GM12878 (cell line): ENCODE data around the gene TNKS2. TPM values are rescaled to one million over a fixed set of nuclear protein-coding genes. Genes with fewer than 3 reads are reported as not detected.

Experiments used
- ATAC-seq: fragments of 200-7000 bp; cut with Tn5 transposase; 3 replicates; pipeline ENCODE4 v1.9.1; 2020; ENCODE audit warnings: mild to moderate bottlenecking, moderate library complexity
- BruUV-seq: library from RNA; stranded (reverse); fragments of 400-500 nt; replicated peaks from 2 replicates; lab custom pipeline; 2021; lab: Mats Ljungman, UMichigan
- CTCF ChIA-PET: fragments of 300-600 bp; sonication (Branson Sonifier 250); formaldehyde crosslinking; extraction: SDS; loops from one replicate; lab custom pipeline; 2021; ENCODE audit warnings: inconsistent platforms; lab: Yijun Ruan, JAX
- POLR2A ChIA-PET: fragments of 350-600 bp; formaldehyde crosslinking; extraction: SDS; loops from one replicate; lab custom pipeline; 2021; ENCODE audit warnings: inconsistent platforms; lab: Charles Lee
- RAD21 ChIA-PET: fragments of 300-600 bp; sonication (Branson Sonifier 250); formaldehyde crosslinking; loops from one replicate; lab custom pipeline; 2023; ENCODE audit warnings: antibody characterized with exemption; ENCODE audit not compliant: unreplicated experiment; lab: Charles Lee
- SMC1A ChIA-PET: fragments of 300-600 bp; sonication (Branson Sonifier 250); formaldehyde crosslinking; loops from one replicate; lab custom pipeline; 2023; ENCODE audit not compliant: unreplicated experiment, uncharacterized antibody; lab: Charles Lee
- DNase-seq: peaks from one replicate; pipeline ENCODE4 v3.0.0-alpha.2; 2011; ENCODE audit warnings: low read depth, low spot score
- FAIRE-seq: peaks from 3 replicates; lab custom pipeline; 2011; peaks lifted over from hg19 to GRCh38; lab: Jason Lieb, UNC
- H2AFZ ChIP-seq: 2 replicates; pipeline ENCODE4 v1.6.0; 2011; ENCODE audit warnings: low read depth, low read length, control low read depth; ENCODE audit not compliant: control insufficient read depth
- H3K27ac ChIP-seq: 2 replicates; pipeline ENCODE4 v1.5.1; 2011; ENCODE audit warnings: control low read depth; ENCODE audit not compliant: control insufficient read depth, insufficient read depth
- H3K27me3 ChIP-seq, 2 experiments: replicated peaks in 1 of 2; 2 replicates each; pipeline versions ENCODE4 v1.6.0 to v1.6.1; 2011; ENCODE audit warnings: low read length in 1 of 2; ENCODE audit not compliant: control insufficient read depth in 2 of 2, insufficient read depth in 2 of 2
- H3K36me3 ChIP-seq, 2 experiments: 2 replicates each; pipeline ENCODE4 v1.5.1; 2011; ENCODE audit warnings: low read length in 1 of 2; ENCODE audit not compliant: control insufficient read depth in 2 of 2, insufficient read depth in 2 of 2
- H3K4me1 ChIP-seq: 2 replicates; pipeline ENCODE4 v1.6.1; 2011; ENCODE audit warnings: mild to moderate bottlenecking, low read length, moderate library complexity, mixed read lengths; ENCODE audit not compliant: control insufficient read depth, insufficient read depth
- H3K4me2 ChIP-seq: 2 replicates; pipeline ENCODE4 v1.6.0; 2011; ENCODE audit warnings: control low read depth; ENCODE audit not compliant: control insufficient read depth, insufficient read depth
- H3K4me3 ChIP-seq: fragments of 200-600 bp; sonication (generic); 2 replicates; pipeline ENCODE4 v1.5.1; 2016
- H3K79me2 ChIP-seq: 2 replicates; pipeline ENCODE4 v1.6.0; 2011; ENCODE audit warnings: low read length; ENCODE audit not compliant: control insufficient read depth, insufficient read depth
- H3K9ac ChIP-seq: 2 replicates; pipeline ENCODE4 v1.8.0; 2011; ENCODE audit warnings: low read length, control low read depth, mixed read lengths; ENCODE audit not compliant: control insufficient read depth, insufficient read depth
- H3K9me3 ChIP-seq: replicated peaks from 3 replicates; pipeline ENCODE4 v1.5.1; 2011; ENCODE audit warnings: mild to moderate bottlenecking, low read length; ENCODE audit not compliant: control insufficient read depth, insufficient read depth
- H4K20me1 ChIP-seq: 2 replicates; pipeline ENCODE4 v1.6.0; 2011; ENCODE audit not compliant: control insufficient read depth, insufficient read depth
- EGR1 ChIP-seq, 2 experiments: IDR thresholded peaks; 1 replicate in 1 of 2; 2 replicates in 1 of 2; pipeline ENCODE4 v1.6.1; 2011 to 2012; ENCODE audit warnings: low read depth in 2 of 2, low read length in 2 of 2, borderline replicate concordance in 1 of 2, mild to moderate bottlenecking in 1 of 2, moderate library complexity in 1 of 2
- GATAD2B ChIP-seq: fragments of 450-650 bp; conservative IDR thresholded peaks from 2 replicates; pipeline ENCODE4 v1.6.1; 2017; ENCODE audit warnings: low read depth, mild to moderate bottlenecking, moderate library complexity
- NFXL1 ChIP-seq: fragments of 450-650 bp; IDR thresholded peaks from 2 replicates; pipeline ENCODE4 v1.6.1; 2017; ENCODE audit warnings: antibody characterized with exemption, mild to moderate bottlenecking, borderline replicate concordance
- PML ChIP-seq: IDR thresholded peaks from 2 replicates; pipeline ENCODE4 v1.6.1; 2012; ENCODE audit warnings: low read length, inconsistent platforms
- SIX5 ChIP-seq: IDR thresholded peaks from 2 replicates; pipeline ENCODE4 v1.6.1; 2011; ENCODE audit warnings: mild to moderate bottlenecking, low read depth, low read length, moderate library complexity; ENCODE audit not compliant: severe bottlenecking
- TAF1 ChIP-seq: IDR thresholded peaks from 2 replicates; pipeline ENCODE4 v1.6.1; 2011; ENCODE audit warnings: mild to moderate bottlenecking, low read depth, low read length, borderline replicate concordance
- ZNF207 ChIP-seq: fragments of 450-650 bp; IDR thresholded peaks from 2 replicates; pipeline ENCODE4 v1.6.1; 2014; ENCODE audit warnings: antibody characterized with exemption, mild to moderate bottlenecking, borderline replicate concordance
- ZNF687 ChIP-seq: fragments of 450-650 bp; IDR thresholded peaks from 2 replicates; pipeline ENCODE4 v1.6.1; 2017; ENCODE audit warnings: mild to moderate bottlenecking, moderate library complexity
- WGBS: methylation state at CpG from one replicate; pipeline ENCODE4 v1.1.6; 2016; ENCODE audit warnings: low lambda C conversion rate; ENCODE audit not compliant: insufficient replicate concordance, insufficient coverage; ENCODE audit errors: missing lambda C conversion rate; 5-methylcytosine and 5-hydroxymethylcytosine counted together
- in situ Hi-C: fragments of 300-500 bp; cut with MboI; formaldehyde crosslinking; loops from 9 replicates; pipeline ENCODE4 v1.14.3; 2018; ENCODE audit warnings: mixed read lengths
- intact Hi-C: fragments of 100-400 bp; cut with micrococcal nuclease; formaldehyde crosslinking; loops from one replicate; pipeline ENCODE4 v1.14.2; 2022; ENCODE audit not compliant: unreplicated experiment
- polyA plus RNA-seq, 11 experiments: library from polyadenylated mRNA; depleted of rRNA in 4 of 11; unstranded in 6 of 11; stranded (reverse) in 5 of 11; fragments of >200 nt; fragmentation: Nextera tagmentation in 4 of 11; fragmentation: Illumina TruSeq in 1 of 11; extraction: Ambion mirVana in 4 of 11; extraction: Trizol in 1 of 11; gene quantifications; 1 replicate in 1 of 11; 2 replicates in 10 of 11; pipeline versions ENCODE4 v1.2.1 to v1.2.3, GENCODE V29; 2011 to 2016; ENCODE audit warnings: inconsistent platforms in 2 of 11, missing spikeins in 2 of 11, low read depth in 1 of 11
- total RNA-seq, 4 experiments: library from RNA; depleted of rRNA in 3 of 4; stranded (reverse); fragments of >200 nt in 3 of 4; fragmentation: Illumina TruSeq in 1 of 4; extraction: Trizol in 1 of 4; gene quantifications; 2 replicates each; pipeline versions ENCODE4 v1.2.1 to v1.2.3, GENCODE V29; 2013 to 2021
- TF ChIP-seq, protein P1 (sequence below): fragments of 450-650 bp; IDR thresholded peaks from 2 replicates; pipeline ENCODE4 v1.6.1; 2014; ENCODE audit warnings: mild to moderate bottlenecking
- TF ChIP-seq, protein P2 (sequence below): fragments of 450-650 bp; formaldehyde crosslinking; IDR thresholded peaks from 2 replicates; pipeline ENCODE4 v1.4.0; 2022; ENCODE audit warnings: mild to moderate bottlenecking, moderate library complexity

The TNKS2 gene
- total and polyA plus RNA-seq, 10 of the 15 experiments (the other 5 are each of a cell fraction or from before 2014, with no cell fraction given): 2.9 to 24.2 (median 6.9) TPM

GRCh38 chr10:91908337-91909116 lies 110.3 kb downstream of the TNKS2 start:
- Histone ChIP-seq H3K9ac (peak overlapping the region; percentile 50; the same call in 1 of the 2 replicates), H3K4me2 (peak overlapping the region; percentile 96), H2AFZ (peak overlapping the region; percentile 93), H3K36me3 (no peaks in the 10 kb centered on the region), H3K79me2 (no peaks in the 10 kb centered on the region), H4K20me1 (no peaks in the 10 kb centered on the region), H3K27me3 (no peaks in the 10 kb centered on the region; a peak in 1 of 4 replicates), H3K9me3 (no peaks in the 10 kb centered on the region), H3K4me1 (no peaks in the 10 kb centered on the region; the same call in 1 of the 2 replicates), H3K27ac (no peak overlapping the region), H3K4me3 (peak overlapping the region; percentile 82)
- under 1% methylated on average over 84 of the region's 93 CpGs for WGBS
- in situ Hi-C loops (loop anchor here (5.0 to 25.0 kb wide), 3 partner anchors 151 to 1021 kb away; no protein-coding TSS in a partner anchor), intact Hi-C loops (loop anchor here (2.0 to 5.0 kb wide), 2 partner anchors 52 to 411 kb away; no protein-coding TSS in a partner anchor)
- RAD21 ChIA-PET: interaction anchor here (0.6 to 1.1 kb wide), 4 partner anchors 15 to 1821 kb away, joined by 3 to 4 read pairs (median 3); partner anchors contain the start of gene BTAF1
- no TSS peak for BruUV-seq
- CTCF ChIA-PET: interaction anchor here (0.6 to 2.4 kb wide), 7 partner anchors 10 to 611 kb away, joined by 3 to 11 read pairs (median 5); partner anchors contain the start of gene BTAF1
- FAIRE-seq (peak; percentile 91), DNase-seq (peak; percentile 48), ATAC-seq (peak; percentile 95)
- SMC1A ChIA-PET: interaction anchor here (0.8 to 2.6 kb wide), 5 partner anchors 13 to 150 kb away, joined by 3 to 10 read pairs (median 3); partner anchors contain the start of gene BTAF1
- POLR2A ChIA-PET: interaction anchor here (1.3 to 2.8 kb wide), 2 partner anchors 14 to 15 kb away, joined by 3 to 9 read pairs; partner anchors contain the start of gene BTAF1
- peak; percentile 48; the same call in 1 of the 2 replicates for TF ChIP-seq ZNF687
- TF ChIP-seq, protein P1, sequence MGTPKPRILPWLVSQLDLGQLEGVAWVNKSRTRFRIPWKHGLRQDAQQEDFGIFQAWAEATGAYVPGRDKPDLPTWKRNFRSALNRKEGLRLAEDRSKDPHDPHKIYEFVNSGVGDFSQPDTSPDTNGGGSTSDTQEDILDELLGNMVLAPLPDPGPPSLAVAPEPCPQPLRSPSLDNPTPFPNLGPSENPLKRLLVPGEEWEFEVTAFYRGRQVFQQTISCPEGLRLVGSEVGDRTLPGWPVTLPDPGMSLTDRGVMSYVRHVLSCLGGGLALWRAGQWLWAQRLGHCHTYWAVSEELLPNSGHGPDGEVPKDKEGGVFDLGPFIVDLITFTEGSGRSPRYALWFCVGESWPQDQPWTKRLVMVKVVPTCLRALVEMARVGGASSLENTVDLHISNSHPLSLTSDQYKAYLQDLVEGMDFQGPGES: no peak
- TF ChIP-seq GATAD2B: peak; percentile 96
- TF ChIP-seq, protein P2, sequence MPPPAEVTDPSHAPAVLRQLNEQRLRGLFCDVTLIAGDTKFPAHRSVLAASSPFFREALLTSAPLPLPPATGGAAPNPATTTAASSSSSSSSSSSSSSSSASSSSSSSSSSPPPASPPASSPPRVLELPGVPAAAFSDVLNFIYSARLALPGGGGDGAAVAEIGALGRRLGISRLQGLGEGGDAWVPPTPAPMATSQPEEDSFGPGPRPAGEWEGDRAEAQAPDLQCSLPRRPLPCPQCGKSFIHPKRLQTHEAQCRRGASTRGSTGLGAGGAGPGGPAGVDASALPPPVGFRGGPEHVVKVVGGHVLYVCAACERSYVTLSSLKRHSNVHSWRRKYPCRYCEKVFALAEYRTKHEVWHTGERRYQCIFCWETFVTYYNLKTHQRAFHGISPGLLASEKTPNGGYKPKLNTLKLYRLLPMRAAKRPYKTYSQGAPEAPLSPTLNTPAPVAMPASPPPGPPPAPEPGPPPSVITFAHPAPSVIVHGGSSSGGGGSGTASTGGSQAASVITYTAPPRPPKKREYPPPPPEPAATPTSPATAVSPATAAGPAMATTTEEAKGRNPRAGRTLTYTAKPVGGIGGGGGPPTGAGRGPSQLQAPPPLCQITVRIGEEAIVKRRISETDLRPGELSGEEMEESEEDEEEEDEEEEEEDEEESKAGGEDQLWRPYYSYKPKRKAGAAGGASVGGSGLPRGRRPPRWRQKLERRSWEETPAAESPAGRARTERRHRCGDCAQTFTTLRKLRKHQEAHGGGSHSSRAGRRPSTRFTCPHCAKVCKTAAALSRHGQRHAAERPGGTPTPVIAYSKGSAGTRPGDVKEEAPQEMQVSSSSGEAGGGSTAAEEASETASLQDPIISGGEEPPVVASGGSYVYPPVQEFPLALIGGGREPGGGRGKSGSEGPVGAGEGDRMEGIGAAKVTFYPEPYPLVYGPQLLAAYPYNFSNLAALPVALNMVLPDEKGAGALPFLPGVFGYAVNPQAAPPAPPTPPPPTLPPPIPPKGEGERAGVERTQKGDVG (CRISPR knock-in tag): no peak
- TF ChIP-seq NFXL1: 0 out of 2 replicates have a peak, but pooled peaks have one; percentile 50
- TF ChIP-seq TAF1: peak; percentile 45; the same call in 1 of the 2 replicates
- TF ChIP-seq EGR1 (IDR thresholded peaks at IDR 0.05; ENCODE audit: borderline replicate concordance in 1 of 2, low read depth in 2 of 2, low read length in 2 of 2): peak; percentile 37 to 47; a peak in 2 of 3 replicates
- no peak for TF ChIP-seq SIX5
- no peak for TF ChIP-seq PML
- TF ChIP-seq ZNF207: peak; percentile 73; the same call in 1 of the 2 replicates
